Activated CD8-positive, alpha-beta memory T cell treated with anti-CD3 and anti-CD28 coated beads for 1 hour (primary cell): ENCODE data around the gene ABCC10.
"Not testable (repeated sequence)": the region's sequence is repeated elsewhere in the genome, so short reads cannot be mapped to it uniquely, and the experiment has no call there.

ENCODE experiments used
- DNase-seq, 2 donors: peaks; one replicate each; pipeline ENCODE4 v3.0.0-alpha.2; 2020; ENCODE audit warnings: low read depth in 1 of 2; ENCODE audit errors: extremely low read depth in 1 of 2

ABCC10 gene

DNA sequence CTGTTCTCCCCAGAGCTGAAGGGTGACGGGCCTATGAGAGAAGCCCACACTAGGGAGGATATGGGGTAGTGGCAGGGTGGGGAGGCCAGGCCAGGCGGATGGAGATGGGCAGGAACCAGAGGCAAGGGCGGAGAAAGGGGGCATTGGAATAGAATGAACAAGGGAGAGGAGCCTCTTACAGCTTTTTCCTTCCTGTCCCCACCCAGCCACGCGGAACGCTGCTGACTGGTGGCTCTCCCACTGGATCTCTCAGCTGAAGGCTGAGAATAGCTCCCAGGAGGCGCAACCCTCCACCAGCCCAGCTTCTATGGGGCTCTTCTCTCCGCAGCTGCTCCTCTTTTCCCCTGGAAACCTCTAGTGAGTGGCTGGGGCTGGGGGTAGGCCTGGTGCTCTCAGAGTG is 17.2 kb downstream of the ABCC10 start:
- DNase-seq: no peak

- DNase-seq: no peak
Measured at GRCh38 chr6:43445576-43445975, 18.2 kb downstream of the ABCC10 start.

GRCh38 chr6:43447604-43448003 is 20.3 kb downstream of the ABCC10 start:
- DNase-seq: no peak

- no peak for DNase-seq
Measured at GRCh38 chr6:43448916-43449315, 21.6 kb downstream of the ABCC10 start.

DNA sequence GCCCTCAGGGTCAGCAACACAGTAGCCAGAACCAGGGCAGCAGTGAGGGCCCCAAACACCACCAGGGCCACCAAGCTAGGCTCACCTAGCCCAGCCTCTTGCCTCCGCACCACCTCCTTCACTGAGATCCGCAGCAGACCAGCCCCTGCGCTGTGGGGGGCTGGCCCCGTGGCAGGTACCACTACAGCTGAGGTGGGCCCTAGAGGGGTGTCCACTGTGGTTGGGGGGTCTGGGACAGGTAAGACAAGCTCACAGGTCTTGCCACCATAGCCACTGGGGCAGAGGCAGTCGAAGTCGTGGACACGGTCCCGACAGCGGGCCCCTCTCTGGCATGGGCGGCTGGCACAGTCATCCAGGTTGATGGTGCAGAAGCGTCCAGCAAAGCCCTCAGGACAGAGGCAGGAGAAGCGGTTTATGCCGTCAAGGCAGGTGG is 23.4 kb downstream of the ABCC10 start:
- DNase-seq: no peak

DNA sequence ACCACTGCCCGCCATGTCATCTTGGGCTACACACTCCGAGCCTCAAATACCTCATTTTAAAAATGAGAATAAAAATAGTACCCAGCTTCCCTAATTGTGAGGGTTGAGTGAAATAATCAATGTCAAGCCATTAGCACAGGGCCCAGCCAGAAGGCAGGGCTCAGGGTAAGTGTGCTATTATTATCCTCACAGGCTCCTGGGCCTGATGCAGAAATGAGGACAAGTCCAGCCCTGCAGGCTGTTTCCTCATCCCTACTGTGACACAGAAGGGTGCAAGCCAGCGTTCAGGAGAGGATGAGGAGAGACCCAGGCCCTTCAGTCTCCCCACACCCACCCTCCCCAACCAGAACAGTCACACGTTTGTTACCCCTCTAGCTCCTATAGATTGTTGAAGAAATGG is 24.0 kb downstream of the ABCC10 start:
- DNase-seq: no peak

- no peak for DNase-seq
Measured at GRCh38 chr6:43451939-43452338, 24.6 kb downstream of the ABCC10 start.

DNA sequence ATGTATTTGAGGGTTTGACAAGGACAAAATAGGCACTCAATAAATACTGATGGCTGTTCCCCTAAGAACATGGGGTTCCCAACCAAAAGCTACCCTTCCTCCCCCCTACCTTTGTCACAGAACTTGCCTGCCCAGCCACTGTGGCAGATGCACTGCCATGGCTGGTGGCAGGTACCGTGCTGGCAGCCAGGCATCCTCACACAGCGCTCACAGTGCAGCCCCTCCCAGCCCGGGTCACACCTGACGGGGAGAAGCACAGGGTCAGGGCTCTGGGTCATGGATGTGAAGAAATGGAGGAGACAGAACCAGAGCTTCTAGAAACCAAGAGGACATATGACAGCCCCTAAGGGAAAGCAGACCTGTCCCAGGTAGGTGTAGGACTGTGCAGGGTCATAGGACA is 25.6 kb downstream of the ABCC10 start:
- DNase-seq: no peak

DNA sequence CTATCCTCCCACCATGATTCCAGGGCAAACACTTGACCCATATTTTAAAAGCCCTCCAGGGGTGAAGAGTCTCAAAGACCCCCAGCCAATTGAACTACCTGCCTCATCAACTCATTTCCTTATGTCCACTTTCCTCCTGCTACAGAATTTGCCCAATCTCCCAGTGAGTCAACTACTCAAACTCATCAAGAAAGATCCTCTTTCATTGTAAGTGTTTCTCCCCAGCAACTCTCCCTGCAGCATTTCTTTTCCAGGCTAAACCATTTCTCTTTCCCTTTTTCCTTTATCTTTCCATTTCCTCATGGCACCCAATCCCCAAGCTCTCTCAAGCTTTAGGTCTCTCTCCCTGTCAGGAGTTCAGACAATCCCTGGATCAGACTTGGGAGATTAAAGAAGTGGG is 26.5 kb downstream of the ABCC10 start:
- DNase-seq: no peak

- DNase-seq: peak in 1 of 2 donors; percentile 59
Measured at GRCh38 chr6:43454290-43454695, 27.0 kb downstream of the ABCC10 start.

GRCh38 chr6:43454696-43455530 is 27.6 kb downstream of the ABCC10 start:
- DNase-seq: no peak

GRCh38 chr6:43455531-43456428 is 28.4 kb downstream of the ABCC10 start, which contains the start of gene DLK2:
Gene DLK2, minus strand, starts transcription at chr6:43455548. Its CDS starts 723 bp downstream, at chr6:43454825.
- peak in 1 of 2 donors; percentile 29 for DNase-seq

- no peak for DNase-seq
Measured at GRCh38 chr6:43457643-43458042, 30.3 kb downstream of the ABCC10 start.

DNA sequence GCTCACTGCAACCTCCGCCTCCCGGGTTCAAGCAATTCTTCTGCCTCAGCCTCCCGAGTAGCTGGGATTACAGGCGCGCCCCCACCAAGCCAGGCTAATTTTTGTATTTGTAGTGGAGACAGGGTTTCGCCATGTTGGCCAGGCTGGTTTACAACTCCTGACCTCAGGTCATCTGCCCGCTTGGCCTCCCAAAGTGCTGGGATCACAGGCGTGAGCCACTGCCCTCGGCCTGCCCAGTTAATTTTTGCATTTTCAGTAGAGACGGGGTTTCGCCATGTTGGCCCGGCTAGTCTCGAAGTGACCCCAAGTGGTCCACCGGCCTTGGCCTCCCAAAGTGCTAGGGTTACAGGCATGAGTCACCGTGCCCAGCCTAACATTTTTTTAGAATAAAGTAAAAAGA is 30.8 kb downstream of the ABCC10 start:
- not testable (repeated sequence) for DNase-seq

DNA sequence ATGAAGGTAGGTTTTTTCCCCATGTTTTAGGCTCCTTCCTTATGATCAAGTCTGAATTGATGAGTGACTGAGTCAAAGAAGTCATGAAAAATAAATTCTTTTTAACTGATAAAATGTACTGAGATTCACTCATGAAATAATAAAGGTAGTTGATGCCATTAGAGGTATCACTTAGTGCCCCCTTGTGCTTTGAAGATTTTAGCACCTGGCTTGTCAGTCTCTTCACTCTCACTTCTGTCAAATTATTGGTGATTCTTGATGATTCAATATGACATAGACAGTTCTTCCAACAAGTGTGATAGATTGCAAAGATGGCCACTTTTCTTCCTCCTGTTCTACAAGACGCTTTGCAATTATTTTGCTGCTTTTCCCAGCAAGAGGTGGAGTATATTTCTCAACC is 32.2 kb downstream of the ABCC10 start:
- DNase-seq: no peak

DNA sequence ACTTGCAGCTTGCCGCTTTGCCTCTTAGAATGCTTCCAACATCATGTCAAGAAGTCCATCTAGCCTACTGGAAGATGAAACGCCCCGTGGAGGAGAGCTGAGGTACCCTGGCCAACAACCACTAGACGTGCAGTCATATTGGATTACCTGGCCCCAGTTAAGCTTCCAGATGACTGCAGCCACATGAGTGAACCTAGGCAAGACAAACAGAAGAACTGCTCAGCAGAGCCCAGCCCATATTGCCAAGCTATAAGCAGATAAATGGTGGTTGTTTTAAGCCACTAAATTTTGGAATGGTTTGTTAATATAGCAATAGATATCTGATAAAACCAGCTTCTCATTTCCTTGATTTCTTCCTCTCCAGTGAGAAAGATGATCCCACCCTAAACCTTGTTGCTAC is 32.7 kb downstream of the ABCC10 start:
- no peak for DNase-seq

DNA sequence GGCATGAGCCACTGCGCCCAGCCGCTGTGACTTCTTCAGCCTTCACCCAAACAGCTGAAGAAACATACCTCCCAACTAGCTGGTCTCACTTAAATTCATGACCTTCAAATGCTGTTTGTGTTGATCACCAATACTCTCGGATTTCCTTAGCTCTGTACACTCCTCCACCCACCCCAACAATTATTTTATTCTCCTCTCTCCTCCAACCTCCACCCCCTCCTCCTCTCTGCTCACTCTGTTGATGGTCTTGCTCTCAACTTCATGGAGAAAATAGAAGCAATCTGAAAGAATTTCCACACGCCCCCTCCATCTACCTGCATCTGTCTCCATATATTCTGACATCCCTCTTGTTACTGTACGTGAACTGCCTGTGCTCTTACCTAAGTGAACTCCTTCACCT is 34.6 kb downstream of the ABCC10 start:
- no peak for DNase-seq

DNA sequence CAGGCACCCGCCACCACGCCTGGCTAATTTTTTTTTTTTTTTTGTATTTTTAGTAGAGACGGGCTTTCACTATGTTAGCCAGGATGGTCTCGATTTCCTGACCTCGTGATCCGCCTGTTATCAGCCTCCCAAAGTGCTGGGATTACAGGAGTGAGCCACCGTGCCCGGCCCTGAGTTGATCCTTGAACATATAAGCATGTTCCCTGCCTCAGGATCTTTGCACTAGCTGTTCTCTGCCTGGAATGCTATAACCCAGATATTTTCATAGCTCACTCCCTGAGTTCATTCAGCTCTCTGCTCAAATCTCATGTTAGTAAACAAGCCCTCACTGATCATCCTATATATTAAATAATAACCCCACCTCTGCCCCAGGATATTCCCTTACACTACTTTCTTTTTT is 37.0 kb downstream of the ABCC10 start:
- DNase-seq: no peak

DNA sequence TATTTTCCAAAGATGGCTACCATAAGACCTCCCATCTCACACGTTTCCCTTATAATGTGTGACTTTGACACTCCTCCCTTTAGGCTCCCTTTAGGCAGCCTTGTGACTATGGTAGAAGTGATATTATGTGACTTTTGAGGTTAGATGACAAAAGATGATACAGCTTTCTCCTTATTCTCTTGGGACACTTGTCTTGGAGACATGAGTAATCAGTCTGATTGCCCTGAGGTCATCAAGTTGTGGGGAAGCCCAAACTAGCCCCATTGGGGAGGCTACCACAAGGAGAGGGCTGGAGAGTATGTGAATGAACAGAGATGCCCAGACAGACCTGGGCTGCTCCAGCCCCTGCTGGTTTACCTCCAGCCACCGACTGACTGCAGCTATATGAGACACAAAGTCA is 38.6 kb downstream of the ABCC10 start:
- no peak for DNase-seq

- not testable (repeated sequence) for DNase-seq
Measured at GRCh38 chr6:43467265-43467664, 39.9 kb downstream of the ABCC10 start.

DNA sequence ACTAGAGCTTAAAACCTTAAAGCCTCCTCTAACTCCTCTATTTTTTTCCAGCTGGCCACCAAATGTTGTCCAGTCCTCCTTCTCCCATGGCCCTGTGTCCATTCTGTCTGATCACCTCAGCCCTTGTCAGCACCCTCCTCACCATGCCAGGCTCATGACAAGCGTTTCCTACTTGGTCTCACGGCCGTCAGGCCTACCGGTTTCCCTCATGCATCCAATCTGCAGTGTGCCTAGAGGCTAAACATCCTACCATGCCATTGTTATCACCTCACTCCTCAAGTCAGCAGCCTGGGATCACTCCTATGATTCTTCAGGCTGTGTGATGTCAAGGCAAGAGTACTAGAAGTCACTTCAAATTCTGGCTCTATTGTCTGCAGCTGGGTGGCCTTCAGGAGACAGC is 40.4 kb downstream of the ABCC10 start:
- no peak for DNase-seq

DNA sequence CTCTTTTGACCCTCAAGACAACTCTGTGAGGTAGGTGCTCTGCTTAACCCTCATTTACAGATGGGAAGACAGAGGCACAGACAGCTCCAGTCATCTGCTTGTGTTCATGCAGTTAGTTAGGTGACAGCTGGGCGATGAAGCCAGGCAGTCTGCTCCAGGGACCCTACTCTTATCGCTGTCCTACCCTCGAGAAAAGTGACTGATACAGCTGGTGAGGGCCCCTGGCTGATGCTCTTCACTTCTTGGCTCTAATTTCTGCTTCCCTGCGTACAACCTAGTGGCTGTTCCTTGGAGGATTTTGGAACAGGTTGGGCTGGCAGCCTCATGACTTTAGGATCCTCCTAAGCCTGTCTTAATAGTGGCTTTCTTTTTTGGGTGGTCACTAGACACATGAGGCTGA is 40.9 kb downstream of the ABCC10 start:
- DNase-seq: no peak
